SU-DHL-6 (cell line): ENCODE results near the gene DPAGT1.

Experiments
- H2AFZ ChIP-seq: fragments of 200-600 bp; sonication (generic); 2 replicates; pipeline ENCODE4 v1.6.1; 2014; ENCODE audit warnings: low read depth, mild to moderate bottlenecking, moderate library complexity, mixed read lengths, antibody characterized with exemption, low read length; ENCODE audit not compliant: severe bottlenecking
- H3F3A ChIP-seq: fragments of 200-600 bp; shearing (Covaris generic); 2 replicates; pipeline ENCODE4 v1.6.0; 2016; ENCODE audit warnings: antibody characterized with exemption, mild to moderate bottlenecking; ENCODE audit not compliant: insufficient read depth
- H3K27ac ChIP-seq: fragments of 200-600 bp; sonication (generic); 2 replicates; pipeline ENCODE4 v1.5.1; 2016; ENCODE audit warnings: low read depth, mild to moderate bottlenecking, low read length, moderate library complexity, mixed read lengths
- H3K27me3 ChIP-seq: fragments of 200-600 bp; sonication (generic), shearing (Covaris generic); 2 replicates; pipeline ENCODE4 v1.6.0; 2014; ENCODE audit warnings: mild to moderate bottlenecking, low read length
- H3K36me3 ChIP-seq: fragments of 200-600 bp; sonication (generic); 2 replicates; pipeline ENCODE4 v1.6.1; 2014; ENCODE audit warnings: mild to moderate bottlenecking, low read length, mixed read lengths
- H3K4me2 ChIP-seq: fragments of 300-600, 200-600 bp; shearing (Covaris generic), sonication (generic); 2 replicates; pipeline ENCODE4 v1.6.0; 2014; ENCODE audit warnings: low read length, low read depth, mild to moderate bottlenecking; ENCODE audit not compliant: poor library complexity, severe bottlenecking
- H3K4me3 ChIP-seq: fragments of 200-600 bp; sonication (generic); 2 replicates; pipeline ENCODE4 v1.5.1; 2014; ENCODE audit warnings: antibody characterized with exemption, low read length, mild to moderate bottlenecking, mixed read lengths; ENCODE audit not compliant: insufficient read depth, poor library complexity, severe bottlenecking
- H3K79me2 ChIP-seq: fragments of 200-600 bp; sonication (generic); 2 replicates; pipeline ENCODE4 v1.6.1; 2014; ENCODE audit warnings: mild to moderate bottlenecking, low read length, moderate library complexity; ENCODE audit not compliant: insufficient read depth
- H3K9ac ChIP-seq: fragments of 200-600 bp; sonication (generic); 2 replicates; pipeline ENCODE4 v1.7.0; 2014; ENCODE audit warnings: mild to moderate bottlenecking, low read length
- H3K9me2 ChIP-seq: fragments of 200-600 bp; sonication (generic); replicated peaks from 2 replicates; pipeline ENCODE4 v1.6.1; 2014; ENCODE audit warnings: low read length; ENCODE audit not compliant: insufficient read depth
- H3K9me3 ChIP-seq: fragments of 200-600 bp; sonication (generic); 2 replicates; pipeline ENCODE4 v1.6.1; 2014; ENCODE audit warnings: low read length, mixed read lengths; ENCODE audit not compliant: insufficient read depth
- H4K20me1 ChIP-seq: fragments of 200-600 bp; sonication (generic); 2 replicates; pipeline ENCODE4 v1.6.1; 2014; ENCODE audit warnings: low read depth, mild to moderate bottlenecking, antibody characterized with exemption, low read length, moderate library complexity, mixed read lengths
- CTCF ChIP-seq: fragments of 200-600 bp; sonication (generic); IDR thresholded peaks from one replicate; pipeline ENCODE4 v1.5.1; 2017; ENCODE audit warnings: antibody characterized with exemption, mild to moderate bottlenecking, low read length, moderate library complexity; ENCODE audit not compliant: insufficient read depth, poor library complexity, severe bottlenecking
- EZH2phosphoT487 ChIP-seq: fragments of 200-600 bp; sonication (generic), shearing (Covaris generic); conservative IDR thresholded peaks from 2 replicates; pipeline ENCODE4 v1.6.1; 2018; ENCODE audit warnings: mild to moderate bottlenecking, antibody characterized with exemption, low read length, moderate library complexity, mixed read lengths

Gene DPAGT1

GRCh38 chr11:119116601-119117000 is 14.9 kb upstream of the DPAGT1 start:
- no peak overlapping the region for H3K27ac ChIP-seq
- H3K4me3 ChIP-seq = no peak overlapping the region
- no peaks in the 10 kb centered on the region for H3K9me2 ChIP-seq
- H3K4me2 ChIP-seq = no peak overlapping the region
- no peaks in the 10 kb centered on the region for H3K9me3 ChIP-seq
- peaks cover 1% of the 10 kb centered on the region for H3K79me2 ChIP-seq
- H3K9ac ChIP-seq = no peak overlapping the region
- H3K27me3 ChIP-seq = no peaks in the 10 kb centered on the region
- H3K36me3 ChIP-seq = no peaks in the 10 kb centered on the region
- H4K20me1 ChIP-seq = no peaks in the 10 kb centered on the region
- H2AFZ ChIP-seq = no peak overlapping the region
- TF ChIP-seq CTCF (no peak), EZH2phosphoT487 (no peak)
- peaks cover 16% of the 10 kb centered on the region for H3F3A ChIP-seq

DNA sequence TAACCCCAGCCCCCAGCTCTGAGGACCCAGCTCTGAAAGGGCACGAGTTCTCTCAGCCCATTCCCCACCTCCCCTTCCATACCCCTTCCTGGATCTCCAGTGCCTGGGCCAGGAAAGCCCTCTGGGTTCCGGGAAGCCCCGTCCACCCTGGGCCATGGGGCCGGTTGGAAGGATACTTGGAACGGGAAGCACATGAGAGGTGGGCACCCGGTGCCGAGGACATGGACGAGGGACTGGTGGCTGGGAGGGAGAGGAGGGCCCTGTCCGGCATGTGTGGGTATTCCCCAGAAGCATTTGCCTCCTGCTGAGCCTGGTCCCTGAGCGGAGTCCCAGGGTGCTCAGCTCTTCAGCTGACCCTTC is 14.6 kb upstream of the DPAGT1 start:
- no peaks in the 10 kb centered on the region for H3K36me3 ChIP-seq
- no peak overlapping the region for H2AFZ ChIP-seq

DNA sequence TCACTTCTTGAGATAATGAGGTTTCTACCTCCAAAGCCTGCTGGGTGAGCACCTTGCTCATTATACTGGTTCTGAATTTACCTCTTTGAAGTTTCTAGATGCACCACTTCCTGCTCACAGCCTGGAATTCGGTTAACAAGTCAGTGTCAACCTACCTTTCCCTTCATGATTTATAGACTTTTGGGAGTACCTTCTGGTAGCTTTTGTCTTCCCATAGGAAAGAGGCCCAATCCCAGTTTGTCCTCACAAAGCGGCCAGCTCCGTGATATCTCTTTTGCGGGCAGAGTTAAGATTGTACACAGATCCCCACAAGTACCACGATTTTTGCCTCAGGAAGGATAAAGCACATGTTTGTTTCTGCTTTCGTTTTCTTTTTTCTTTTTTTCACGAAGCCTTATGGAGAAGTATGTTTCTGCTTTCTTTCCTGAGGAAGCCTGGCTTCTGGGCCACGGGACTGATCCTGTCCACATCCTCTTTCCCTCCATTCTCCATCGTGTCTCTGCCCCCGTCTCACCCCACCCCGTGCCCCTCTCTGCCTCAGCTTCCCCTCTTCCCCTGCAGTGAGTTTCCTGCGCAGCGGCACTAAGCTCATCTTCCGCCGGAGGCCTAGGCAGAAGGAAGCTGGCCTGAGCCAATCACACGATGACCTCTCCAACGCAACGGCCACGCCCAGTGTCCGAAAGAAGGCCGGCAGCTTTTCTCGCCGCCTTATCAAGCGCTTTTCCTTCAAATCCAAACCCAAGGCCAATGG is 14.0 kb upstream of the DPAGT1 start:
- Histone ChIP-seq H2AFZ (no peak overlapping the region), H3F3A (peaks cover 16% of the 10 kb centered on the region), H3K9me3 (no peaks in the 10 kb centered on the region), H3K9ac (no peak overlapping the region), H3K79me2 (no peaks in the 10 kb centered on the region), H3K4me3 (no peak overlapping the region), H3K27me3 (no peaks in the 10 kb centered on the region), H3K4me2 (no peak overlapping the region), H3K27ac (no peak overlapping the region), H4K20me1 (no peaks in the 10 kb centered on the region), H3K36me3 (no peaks in the 10 kb centered on the region), H3K9me2 (no peaks in the 10 kb centered on the region)
- no peak for TF ChIP-seq EZH2phosphoT487

More for the DNA sequence above, 14.6 kb upstream of the DPAGT1 start:
- Histone ChIP-seq H4K20me1 (no peaks in the 10 kb centered on the region), H3K79me2 (no peaks in the 10 kb centered on the region), H3K9ac (no peak overlapping the region), H3K27me3 (no peaks in the 10 kb centered on the region), H3K4me3 (no peak overlapping the region), H3F3A (peaks cover 16% of the 10 kb centered on the region), H3K9me3 (no peaks in the 10 kb centered on the region), H3K4me2 (no peak overlapping the region), H3K9me2 (no peaks in the 10 kb centered on the region), H3K27ac (no peak overlapping the region)
- TF ChIP-seq CTCF = no peak
- no peak for TF ChIP-seq EZH2phosphoT487

GRCh38 chr11:119114351-119114750 is 12.7 kb upstream of the DPAGT1 start:
- TF ChIP-seq EZH2phosphoT487 = no peak
- TF ChIP-seq CTCF = no peak
- Histone ChIP-seq H4K20me1 (no peaks in the 10 kb centered on the region), H3K4me3 (no peak overlapping the region), H3K36me3 (no peaks in the 10 kb centered on the region), H3K27ac (no peak overlapping the region), H2AFZ (no peak overlapping the region), H3K4me2 (no peak overlapping the region), H3K27me3 (no peaks in the 10 kb centered on the region), H3K79me2 (peaks cover 2% of the 10 kb centered on the region; the same call in 1 of the 2 replicates), H3F3A (peaks cover 12% of the 10 kb centered on the region), H3K9ac (no peak overlapping the region), H3K9me3 (no peaks in the 10 kb centered on the region), H3K9me2 (no peaks in the 10 kb centered on the region)
